WI38 (cell line): Measurements from ENCODE around the gene VPS26C.

Experiments used
- H3K4me3 ChIP-seq: 2 replicates; pipeline ENCODE4 v1.5.1; 2011; ENCODE audit warnings: low read depth, mild to moderate bottlenecking, control low read depth, low read length
- TF ChIP-seq, protein P1 (sequence below): IDR thresholded peaks from 2 replicates; pipeline ENCODE4 v1.5.1; 2012; ENCODE audit warnings: low read depth, mild to moderate bottlenecking, control low read depth, low read length

VPS26C gene

DNA sequence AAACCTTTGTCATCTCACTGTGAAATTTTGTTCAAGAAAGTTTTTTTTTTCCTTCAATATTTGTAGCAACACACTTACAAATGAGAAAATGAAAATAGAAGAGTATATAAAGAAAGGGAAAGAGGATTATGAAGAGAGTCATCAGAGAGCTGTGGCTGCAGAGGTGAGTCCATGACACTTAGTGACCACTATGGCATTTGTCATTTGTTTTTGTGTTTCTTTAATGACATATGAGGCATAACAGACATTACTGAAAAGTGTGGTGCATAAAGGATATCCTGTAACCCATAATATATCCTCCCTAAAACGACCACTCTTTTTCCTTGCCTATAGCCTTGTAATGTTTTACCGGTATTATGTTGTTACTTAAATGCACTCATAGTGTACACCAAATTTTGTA lies 80.2 kb downstream of the VPS26C start:
- H3K4me3 ChIP-seq = no peak overlapping the region
- TF ChIP-seq, protein P1, sequence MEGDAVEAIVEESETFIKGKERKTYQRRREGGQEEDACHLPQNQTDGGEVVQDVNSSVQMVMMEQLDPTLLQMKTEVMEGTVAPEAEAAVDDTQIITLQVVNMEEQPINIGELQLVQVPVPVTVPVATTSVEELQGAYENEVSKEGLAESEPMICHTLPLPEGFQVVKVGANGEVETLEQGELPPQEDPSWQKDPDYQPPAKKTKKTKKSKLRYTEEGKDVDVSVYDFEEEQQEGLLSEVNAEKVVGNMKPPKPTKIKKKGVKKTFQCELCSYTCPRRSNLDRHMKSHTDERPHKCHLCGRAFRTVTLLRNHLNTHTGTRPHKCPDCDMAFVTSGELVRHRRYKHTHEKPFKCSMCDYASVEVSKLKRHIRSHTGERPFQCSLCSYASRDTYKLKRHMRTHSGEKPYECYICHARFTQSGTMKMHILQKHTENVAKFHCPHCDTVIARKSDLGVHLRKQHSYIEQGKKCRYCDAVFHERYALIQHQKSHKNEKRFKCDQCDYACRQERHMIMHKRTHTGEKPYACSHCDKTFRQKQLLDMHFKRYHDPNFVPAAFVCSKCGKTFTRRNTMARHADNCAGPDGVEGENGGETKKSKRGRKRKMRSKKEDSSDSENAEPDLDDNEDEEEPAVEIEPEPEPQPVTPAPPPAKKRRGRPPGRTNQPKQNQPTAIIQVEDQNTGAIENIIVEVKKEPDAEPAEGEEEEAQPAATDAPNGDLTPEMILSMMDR = no peak

DNA sequence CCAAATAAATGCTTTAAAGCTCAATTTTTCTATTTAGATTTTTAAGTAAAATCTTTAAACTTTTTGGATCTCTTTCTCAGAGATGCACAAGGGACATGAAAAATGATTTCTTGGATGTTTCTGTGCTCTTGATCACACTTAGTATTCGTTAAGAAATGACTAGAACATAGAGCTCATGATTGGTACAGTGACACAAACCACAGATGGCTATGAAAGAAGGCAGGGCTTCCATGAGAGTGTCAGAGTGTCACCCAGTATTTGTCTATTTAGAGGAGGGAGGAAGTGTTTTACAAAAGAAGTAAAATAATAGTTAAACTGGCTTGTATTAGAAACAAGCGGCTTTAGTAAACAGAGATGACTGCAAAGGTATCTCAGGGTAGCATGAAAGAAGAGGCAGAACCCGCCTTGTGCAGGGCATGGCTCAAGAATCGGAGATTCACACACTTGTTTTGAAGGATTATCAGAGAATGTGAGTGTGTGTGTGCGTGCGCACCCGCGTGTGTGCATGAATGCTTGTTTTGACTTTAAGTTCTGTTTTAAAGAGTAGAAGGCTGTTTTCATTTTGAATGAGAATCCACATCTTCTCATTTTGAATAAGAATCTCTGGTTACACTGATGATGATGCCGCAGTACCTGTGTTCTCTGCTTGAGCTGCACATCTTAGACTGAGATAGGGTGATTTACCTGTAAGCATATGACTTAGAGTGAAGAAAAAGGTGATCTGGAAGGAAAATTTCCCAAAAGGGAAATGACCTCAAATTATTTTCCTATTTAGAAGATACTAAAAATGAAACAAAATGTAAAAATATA lies 82.1 kb downstream of the VPS26C start:
- H3K4me3 ChIP-seq = no peak overlapping the region
- TF ChIP-seq, protein P1 = no peak

DNA sequence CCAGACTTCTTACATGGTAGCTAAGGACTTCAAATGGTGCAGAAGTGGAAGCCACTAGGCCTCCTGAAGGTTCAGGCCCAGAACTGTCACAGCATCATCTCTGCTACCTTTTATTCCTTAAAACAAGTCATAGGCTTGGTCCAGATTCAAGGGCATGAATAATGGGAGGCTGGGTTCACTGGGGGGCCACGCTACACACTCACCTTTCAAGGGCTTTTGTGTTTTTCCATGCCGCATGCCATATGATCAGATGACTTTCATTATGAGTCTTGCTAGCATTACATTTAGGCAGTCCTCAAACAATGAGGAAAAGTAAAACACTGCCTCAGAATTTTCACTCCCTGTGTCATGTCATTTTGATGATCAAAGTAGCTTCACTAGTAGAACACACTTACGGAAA lies 83.4 kb downstream of the VPS26C start:
- no peak overlapping the region for H3K4me3 ChIP-seq
- TF ChIP-seq, protein P1 = no peak

DNA sequence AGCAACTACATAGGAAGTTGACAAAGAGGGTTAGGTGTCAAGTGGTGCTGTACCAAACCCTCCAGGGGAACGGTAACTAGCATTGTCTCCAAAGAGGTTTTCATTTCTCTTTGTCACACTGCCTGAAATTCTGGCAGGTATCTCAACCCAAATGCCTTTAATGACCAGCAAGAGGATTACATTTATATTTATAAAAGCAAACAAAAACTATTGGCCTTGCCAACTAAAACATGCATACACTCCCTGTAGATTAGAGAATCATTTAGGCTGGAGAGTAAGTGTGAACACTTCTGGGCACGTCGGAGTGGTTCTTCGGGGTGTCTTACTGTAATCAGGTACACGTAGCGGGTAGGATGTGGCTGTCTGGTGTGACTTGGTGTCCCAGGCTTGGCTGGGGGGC lies 84.9 kb downstream of the VPS26C start:
- TF ChIP-seq, protein P1 = no peak
- no peak overlapping the region for H3K4me3 ChIP-seq

DNA sequence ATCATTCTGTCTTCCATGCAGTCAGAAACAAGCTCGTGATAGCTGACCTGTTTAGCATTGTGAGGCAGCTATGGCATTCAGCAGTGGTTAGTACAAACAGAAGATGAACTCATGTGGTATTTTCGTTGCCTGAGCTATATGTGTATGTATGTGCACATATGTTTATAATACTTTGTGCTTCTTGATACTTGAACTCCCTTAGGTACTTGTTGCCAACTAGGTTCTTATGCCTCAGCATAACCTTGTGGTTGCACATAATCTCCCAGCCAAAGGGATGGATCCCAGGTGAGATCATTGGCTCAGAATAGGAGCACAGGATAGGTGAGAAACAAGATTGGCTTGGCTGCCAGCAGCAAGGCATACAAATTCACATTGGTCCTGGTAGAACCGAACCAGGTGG lies 86.1 kb downstream of the VPS26C start:
- no peak overlapping the region for H3K4me3 ChIP-seq

DNA sequence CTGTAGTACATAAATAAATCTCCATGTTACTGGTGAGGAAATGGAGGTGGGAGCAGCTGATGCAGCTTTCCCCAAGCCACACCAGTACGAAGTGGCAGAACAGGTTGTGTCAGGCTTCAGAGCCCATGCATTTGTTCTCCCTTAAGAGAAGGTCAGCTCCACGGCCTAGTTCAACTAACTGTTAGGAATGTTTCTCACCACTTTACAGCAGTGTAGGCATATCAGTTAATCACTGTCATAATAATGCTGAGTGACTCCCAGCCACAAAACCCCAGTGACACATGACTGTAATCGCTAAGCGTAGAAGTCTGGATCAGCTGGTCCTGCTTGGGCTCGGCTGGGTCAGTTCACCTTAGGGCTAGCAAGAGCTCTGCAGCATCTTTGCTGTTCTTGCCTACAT lies 90.4 kb downstream of the VPS26C start:
- TF ChIP-seq, protein P1 = no peak
- H3K4me3 ChIP-seq = no peak overlapping the region

More for the DNA sequence above, 86.1 kb downstream of the VPS26C start:
- TF ChIP-seq, protein P1 = no peak
